Medulla oblongata (tissue), 1 donor: ENCODE measurements around the gene RPUSD3.
A peak's percentile ranks its signal among the peaks of the same experiment; 100 is the strongest.

ENCODE experiments used
- DNase-seq: peaks from one replicate; pipeline ENCODE4 v3.0.0-alpha.2; 2015; ENCODE audit errors: extremely low spot score

RPUSD3 gene

GRCh38 chr3:9806688-9807589, 36.9 kb downstream of the RPUSD3 start:
- no peak for DNase-seq

GRCh38 chr3:9806137-9806536, 37.7 kb downstream of the RPUSD3 start:
- no peak for DNase-seq

GRCh38 chr3:9804996-9805395, 38.8 kb downstream of the RPUSD3 start:
- DNase-seq, result no peak

GRCh38 chr3:9803494-9803893, 40.3 kb downstream of the RPUSD3 start:
- no peak for DNase-seq

DNA sequence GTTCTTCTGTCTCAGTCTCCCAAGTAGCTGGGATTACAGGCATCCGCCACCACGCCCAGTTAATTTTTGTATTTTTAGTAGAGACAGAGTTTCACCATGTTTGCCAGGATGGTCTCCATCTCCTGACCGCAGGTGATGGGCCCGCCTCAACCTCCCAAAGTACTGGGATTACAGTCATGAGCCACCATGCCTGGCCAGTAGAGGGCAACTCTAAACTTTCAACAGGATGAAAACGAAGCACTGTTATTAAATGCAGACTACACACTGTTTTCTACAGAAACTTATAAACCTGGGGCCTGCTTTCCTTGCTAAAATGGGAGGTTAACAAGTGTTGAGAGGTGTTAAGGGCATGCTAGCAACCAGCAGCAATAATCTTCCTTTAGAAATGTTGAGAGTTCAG, 43.3 kb downstream of the RPUSD3 start:
- no peak for DNase-seq

DNA sequence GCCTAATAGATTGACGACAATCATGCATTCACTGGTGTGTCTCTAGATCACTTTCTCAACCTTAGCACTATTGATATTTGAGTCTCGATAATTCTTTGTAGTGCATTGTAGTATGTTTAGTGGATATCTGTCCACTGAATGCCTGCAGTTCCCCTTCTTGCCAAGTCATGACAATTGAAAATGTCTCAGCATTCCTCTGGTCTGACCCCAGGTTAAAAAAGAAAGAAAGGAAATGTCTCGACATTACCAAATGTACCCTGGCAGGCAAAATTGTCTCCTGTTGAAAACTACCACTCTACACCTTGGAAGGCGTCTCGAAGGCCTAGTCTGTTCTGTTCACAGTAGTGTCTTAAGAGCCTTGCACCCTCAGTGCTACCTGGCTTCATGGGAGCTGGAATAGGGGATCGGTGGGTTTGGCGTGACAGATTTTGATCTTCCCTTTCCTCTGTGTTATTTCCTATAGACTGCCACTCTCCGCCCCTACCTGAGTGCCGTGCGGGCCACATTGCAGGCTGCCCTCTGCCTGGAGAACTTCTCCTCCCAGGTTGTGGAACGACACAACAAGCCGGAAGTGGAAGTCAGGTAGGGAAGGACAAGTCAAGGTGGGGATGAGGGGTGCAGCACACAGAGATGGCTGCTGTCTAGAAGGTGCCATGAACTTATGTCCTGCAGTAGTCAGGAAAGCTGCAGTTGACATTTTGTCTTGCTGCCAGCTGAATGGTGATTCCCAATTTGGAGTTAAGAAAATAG, 46.4 kb downstream of the RPUSD3 start:
- DNase-seq, result no peak

DNA sequence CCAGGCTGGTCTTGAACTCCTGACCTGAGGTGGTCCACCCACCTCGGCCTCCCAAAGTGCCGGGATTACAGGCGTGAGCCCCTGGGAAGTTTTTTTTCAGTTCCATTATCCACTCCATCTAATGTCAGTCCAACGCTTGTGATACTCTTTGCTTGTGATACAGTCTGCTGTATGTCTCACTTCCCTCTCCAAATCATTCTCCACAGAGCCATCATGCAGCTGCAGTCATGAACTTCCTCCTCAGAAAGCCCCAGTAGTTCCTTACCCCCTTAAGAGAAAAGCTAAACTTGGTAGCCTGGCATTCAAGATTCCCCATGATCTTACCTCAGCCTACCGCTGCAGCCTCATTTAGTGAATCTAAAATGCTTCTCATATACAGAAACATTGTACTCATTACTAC, 48.6 kb downstream of the RPUSD3 start:
- peak; percentile 49 for DNase-seq

GRCh38 chr3:9794400-9794799, 49.4 kb downstream of the RPUSD3 start:
- no peak for DNase-seq

GRCh38 chr3:9793161-9793781, 50.5 kb downstream of the RPUSD3 start:
- no peak for DNase-seq

- peak; percentile 96 for DNase-seq
Observed at GRCh38 chr3:9792405-9793160, 51.2 kb downstream of the RPUSD3 start, which contains the start of the genes ARPC4 and TADA3. ARPC4 (plus strand) TSS chr3:9793082; CDS start chr3:9793122, 40 bp downstream. TADA3 (minus strand) TSS chr3:9792473; CDS start chr3:9791466, 1,007 bp downstream.

DNA sequence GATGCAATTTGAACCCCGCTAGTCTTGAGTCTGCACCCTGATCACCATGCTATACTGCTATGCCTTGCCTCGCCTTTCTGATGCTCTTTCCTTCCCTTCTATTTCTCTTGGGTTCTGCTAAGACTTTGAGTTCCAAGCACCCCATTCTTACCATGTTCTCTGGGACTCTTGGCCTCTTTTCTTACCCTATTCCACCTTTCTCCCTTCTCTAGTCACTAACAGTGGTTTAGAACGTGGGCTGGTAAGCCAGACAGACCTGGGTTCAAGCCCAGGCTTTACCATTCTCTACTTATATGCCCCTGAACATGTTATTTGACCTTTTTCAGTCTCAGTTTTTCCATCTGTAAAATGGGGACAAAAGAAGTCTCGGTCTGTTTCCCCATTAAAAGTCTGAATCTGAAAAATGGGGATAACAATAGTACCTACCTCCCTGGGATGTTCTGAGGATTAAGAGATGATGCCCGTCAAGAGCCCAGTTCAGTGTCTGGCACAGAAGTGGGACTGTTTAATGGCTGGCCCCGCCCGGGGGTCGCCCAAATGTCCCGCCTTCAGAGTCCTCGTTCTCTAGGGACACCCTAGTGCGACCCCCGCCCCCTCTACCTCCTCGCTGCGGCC, 51.9 kb downstream of the RPUSD3 start:
- no peak for DNase-seq

DNA sequence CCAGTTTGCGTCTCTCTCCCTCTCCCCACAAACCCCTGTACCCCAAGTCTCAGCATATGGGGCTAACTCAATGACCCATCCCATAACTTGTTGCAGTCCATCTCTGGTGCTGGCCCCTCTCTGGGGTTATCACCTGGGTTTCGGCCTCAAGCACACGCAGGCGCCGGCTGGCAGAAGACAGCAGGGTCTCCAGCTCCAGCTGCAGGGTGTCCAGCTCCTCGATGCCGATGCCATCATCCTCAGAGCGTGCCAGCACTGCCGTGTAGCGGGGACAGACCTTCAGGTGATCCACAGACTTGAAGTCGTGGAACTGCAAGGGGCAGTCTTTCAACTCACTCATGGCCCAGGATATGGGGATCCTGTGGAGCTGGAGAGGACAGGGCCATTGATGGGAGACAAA, 52.7 kb downstream of the RPUSD3 start:
- no peak for DNase-seq
